K562 (cell line): Measurements from ENCODE around the gene POPDC2. TPM values are rescaled to one million over a fixed set of nuclear protein-coding genes. Genes with fewer than 3 reads are reported as not detected.

Experiments used
- FOXP1 ChIP-seq: sonication (generic); formaldehyde crosslinking; IDR thresholded peaks from 2 replicates; pipeline ENCODE4 v1.8.0; 2022; ENCODE audit warnings: mild to moderate bottlenecking, missing genetic modification reagents
- HDGF ChIP-seq: fragments of 450-650 bp; IDR thresholded peaks from 2 replicates; pipeline ENCODE4 v1.6.1; 2016
- KLF16 ChIP-seq: IDR thresholded peaks from 2 replicates; pipeline ENCODE4 v1.6.1; 2016; ENCODE audit warnings: antibody characterized with exemption
- MEF2A ChIP-seq: IDR thresholded peaks from 2 replicates; pipeline ENCODE4 v1.6.1; 2011; ENCODE audit warnings: low read depth, mild to moderate bottlenecking, low read length, moderate library complexity; ENCODE audit not compliant: control insufficient read depth
- MYBL2 ChIP-seq, 2 experiments: fragments of 450-650 bp in 1 of 2; sonication (generic) in 1 of 2; formaldehyde crosslinking in 1 of 2; IDR thresholded peaks; 2 replicates each; pipeline versions ENCODE4 v1.6.1 to v1.8.1; 2017 to 2022; ENCODE audit warnings: borderline replicate concordance in 1 of 2, inconsistent platforms in 1 of 2, low read depth in 1 of 2, mild to moderate bottlenecking in 1 of 2, missing genetic modification reagents in 1 of 2, moderate library complexity in 1 of 2
- MYNN ChIP-seq, 2 experiments: sonication (generic); formaldehyde crosslinking in 1 of 2; IDR thresholded peaks; 2 replicates each; pipeline versions ENCODE4 v1.5.0 to v1.6.1; 2016 to 2020; ENCODE audit warnings: antibody characterized with exemption in 1 of 2, missing genetic modification reagents in 1 of 2
- NCOA1 ChIP-seq: fragments of 450-650 bp; IDR thresholded peaks from 2 replicates; pipeline ENCODE4 v1.6.1; 2016; ENCODE audit warnings: low read depth
- RBM22 ChIP-seq: fragments of 200-400 bp; formaldehyde crosslinking; IDR thresholded peaks from 2 replicates; pipeline ENCODE4 v1.6.1; 2018; ENCODE audit warnings: low read length, low read depth; ENCODE audit not compliant: poor library complexity, severe bottlenecking
- SNIP1 ChIP-seq: fragments of 450-650 bp; IDR thresholded peaks from 2 replicates; pipeline ENCODE4 v1.7.1; 2017; ENCODE audit warnings: low read depth, mild to moderate bottlenecking
- TCF3 ChIP-seq: sonication (generic); formaldehyde crosslinking; IDR thresholded peaks from 2 replicates; pipeline ENCODE4 v1.4.0; 2020; ENCODE audit warnings: mild to moderate bottlenecking, missing genetic modification reagents
- ZNF589 ChIP-seq: fragments of 200-800 bp; sonication (Bioruptor generic); IDR thresholded peaks from 2 replicates; pipeline ENCODE4 v1.6.1; 2016; ENCODE audit warnings: low read depth, missing genetic modification characterization, missing compliant biosample characterization
- ZSCAN32 ChIP-seq: fragments of 450-650 bp; formaldehyde crosslinking; IDR thresholded peaks from 2 replicates; pipeline ENCODE4 v1.4.0; 2020; ENCODE audit warnings: mild to moderate bottlenecking, moderate library complexity
- ZZZ3 ChIP-seq: fragments of 450-650 bp; IDR thresholded peaks from 2 replicates; pipeline ENCODE4 v1.6.1; 2016; ENCODE audit warnings: antibody characterized with exemption, mild to moderate bottlenecking, moderate library complexity
- polyA plus RNA-seq, 8 experiments: library from polyadenylated mRNA; depleted of rRNA in 4 of 8; stranded (reverse) in 5 of 8; unstranded in 3 of 8; fragments of >200 nt; fragmentation: Nextera tagmentation in 2 of 8; fragmentation: Illumina TruSeq in 1 of 8; extraction: Ambion mirVana in 2 of 8; extraction: Trizol in 1 of 8; gene quantifications; 2 replicates each; pipeline versions ENCODE4 v1.2.1 to v1.2.3, GENCODE V29; 2011 to 2014; ENCODE audit warnings: inconsistent platforms in 1 of 8, missing spikeins in 1 of 8
- total RNA-seq, 7 experiments: library from RNA; depleted of rRNA in 6 of 7; stranded (reverse); fragments of >200 nt in 6 of 7; fragmentation: Illumina TruSeq in 2 of 7; extraction: Trizol in 2 of 7; gene quantifications; 2 replicates each; pipeline versions ENCODE4 v1.2.1 to v1.2.3, GENCODE V29; 2011 to 2021; ENCODE audit warnings: low replicate concordance in 1 of 7
- TF ChIP-seq, protein P1 (sequence below), 3 experiments: IDR thresholded peaks in 2 of 3; conservative IDR thresholded peaks in 1 of 3; 2 replicates each; pipeline ENCODE4 v1.5.1; 2011 to 2012; ENCODE audit warnings: low read length in 3 of 3, mild to moderate bottlenecking in 3 of 3, control low read depth in 2 of 3, improper control_type of control experiment in 1 of 3, inconsistent platforms in 1 of 3, low read depth in 1 of 3, mixed read lengths in 1 of 3, moderate library complexity in 1 of 3; ENCODE audit not compliant: insufficient read depth in 2 of 3
- TF ChIP-seq, protein P2 (sequence below): fragments of 450-650 bp; IDR thresholded peaks from 2 replicates; pipeline ENCODE4 v1.7.0; 2016; ENCODE audit warnings: borderline replicate concordance
- TF ChIP-seq, protein P3 (sequence below), 2 experiments: fragments of 450-650 bp in 1 of 2; IDR thresholded peaks; 2 replicates each; pipeline ENCODE4 v1.6.1; 2011 to 2017; ENCODE audit warnings: low read depth in 2 of 2, antibody characterized with exemption in 1 of 2, borderline replicate concordance in 1 of 2, low read length in 1 of 2, mild to moderate bottlenecking in 1 of 2, mixed read lengths in 1 of 2; ENCODE audit not compliant: control insufficient read depth in 1 of 2
- TF ChIP-seq, protein P4 (sequence below): fragments of 250-450 bp; sonication (Bioruptor Pico); IDR thresholded peaks from 2 replicates; pipeline ENCODE4 v1.5.0; 2020; ENCODE audit warnings: mild to moderate bottlenecking, borderline replicate concordance

POPDC2 gene
- total and polyA plus RNA-seq, 9 of the 15 experiments (the other 6 are each of a cell fraction or from before 2014, with no cell fraction given), result 0.08 to 0.32 (median 0.13) TPM; not detected in 4

DNA sequence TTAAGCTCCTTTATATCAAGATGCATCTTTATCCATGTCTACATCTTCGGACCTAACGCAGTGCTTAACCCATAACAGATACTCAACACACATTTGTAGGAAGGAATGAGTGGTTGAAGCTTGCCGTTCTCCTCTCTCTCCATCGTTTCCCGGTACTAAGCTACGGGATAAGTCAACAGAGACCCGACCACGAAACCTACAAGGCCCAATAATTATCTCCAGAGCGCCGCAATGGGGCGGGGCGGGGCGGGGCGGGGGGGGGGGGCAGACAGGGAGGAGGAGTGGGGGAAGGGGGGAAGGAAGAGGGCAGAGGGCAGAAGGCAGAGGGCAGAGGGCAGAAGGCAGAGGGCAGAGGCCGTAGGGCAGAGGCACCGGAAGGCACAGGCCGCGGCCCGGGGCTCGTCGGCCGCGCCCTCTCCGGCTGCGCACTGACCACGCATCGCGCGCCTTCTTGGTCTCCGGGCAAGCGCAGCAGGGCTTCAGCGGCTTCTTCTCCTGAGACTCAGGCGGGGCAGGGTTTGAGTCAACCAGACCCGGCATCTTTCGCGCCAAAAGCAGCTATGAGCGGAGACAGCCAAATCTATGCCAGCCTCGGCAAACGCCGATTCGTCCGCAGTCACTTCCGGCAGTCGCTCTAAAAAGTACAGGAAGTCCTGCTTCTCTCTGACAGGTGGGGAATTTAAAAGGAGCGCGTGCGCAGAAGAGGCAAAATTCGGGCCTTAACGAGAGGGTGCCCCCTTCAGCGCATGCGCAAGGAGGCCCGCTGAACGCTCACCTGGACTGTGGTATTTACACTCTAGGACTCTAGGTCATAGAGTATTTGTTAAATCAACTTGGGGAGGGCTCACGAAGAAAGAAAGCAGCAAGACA is 16.6 kb upstream of the POPDC2 start, which contains the start of gene COX17 (continued):
- TF ChIP-seq SNIP1, result no peak
- no peak for TF ChIP-seq KLF16
- TF ChIP-seq ZNF589 (CRISPR knock-in tag), result no peak; the same call in 1 of the 2 replicates
- TF ChIP-seq HDGF, result no peak
- no peak for TF ChIP-seq NCOA1
- no peak for TF ChIP-seq FOXP1 (CRISPR knock-in tag)
- no peak for TF ChIP-seq MEF2A
- TF ChIP-seq, protein P1, sequence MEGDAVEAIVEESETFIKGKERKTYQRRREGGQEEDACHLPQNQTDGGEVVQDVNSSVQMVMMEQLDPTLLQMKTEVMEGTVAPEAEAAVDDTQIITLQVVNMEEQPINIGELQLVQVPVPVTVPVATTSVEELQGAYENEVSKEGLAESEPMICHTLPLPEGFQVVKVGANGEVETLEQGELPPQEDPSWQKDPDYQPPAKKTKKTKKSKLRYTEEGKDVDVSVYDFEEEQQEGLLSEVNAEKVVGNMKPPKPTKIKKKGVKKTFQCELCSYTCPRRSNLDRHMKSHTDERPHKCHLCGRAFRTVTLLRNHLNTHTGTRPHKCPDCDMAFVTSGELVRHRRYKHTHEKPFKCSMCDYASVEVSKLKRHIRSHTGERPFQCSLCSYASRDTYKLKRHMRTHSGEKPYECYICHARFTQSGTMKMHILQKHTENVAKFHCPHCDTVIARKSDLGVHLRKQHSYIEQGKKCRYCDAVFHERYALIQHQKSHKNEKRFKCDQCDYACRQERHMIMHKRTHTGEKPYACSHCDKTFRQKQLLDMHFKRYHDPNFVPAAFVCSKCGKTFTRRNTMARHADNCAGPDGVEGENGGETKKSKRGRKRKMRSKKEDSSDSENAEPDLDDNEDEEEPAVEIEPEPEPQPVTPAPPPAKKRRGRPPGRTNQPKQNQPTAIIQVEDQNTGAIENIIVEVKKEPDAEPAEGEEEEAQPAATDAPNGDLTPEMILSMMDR (IDR thresholded peaks at IDR 0.05 in 2 of 3, conservative IDR thresholded peaks at IDR 0.05 in 1 of 3; ENCODE audit: insufficient read depth in 2 of 3, low read depth in 1 of 3, low read length in 3 of 3), result 0 out of 6 replicates have a peak, but pooled peaks of 1 of the 3 experiments have one; percentile 5
- TF ChIP-seq TCF3 (CRISPR knock-in tag), result 0 out of 2 replicates have a peak, but pooled peaks have one; percentile 12
- TF ChIP-seq, protein P2, sequence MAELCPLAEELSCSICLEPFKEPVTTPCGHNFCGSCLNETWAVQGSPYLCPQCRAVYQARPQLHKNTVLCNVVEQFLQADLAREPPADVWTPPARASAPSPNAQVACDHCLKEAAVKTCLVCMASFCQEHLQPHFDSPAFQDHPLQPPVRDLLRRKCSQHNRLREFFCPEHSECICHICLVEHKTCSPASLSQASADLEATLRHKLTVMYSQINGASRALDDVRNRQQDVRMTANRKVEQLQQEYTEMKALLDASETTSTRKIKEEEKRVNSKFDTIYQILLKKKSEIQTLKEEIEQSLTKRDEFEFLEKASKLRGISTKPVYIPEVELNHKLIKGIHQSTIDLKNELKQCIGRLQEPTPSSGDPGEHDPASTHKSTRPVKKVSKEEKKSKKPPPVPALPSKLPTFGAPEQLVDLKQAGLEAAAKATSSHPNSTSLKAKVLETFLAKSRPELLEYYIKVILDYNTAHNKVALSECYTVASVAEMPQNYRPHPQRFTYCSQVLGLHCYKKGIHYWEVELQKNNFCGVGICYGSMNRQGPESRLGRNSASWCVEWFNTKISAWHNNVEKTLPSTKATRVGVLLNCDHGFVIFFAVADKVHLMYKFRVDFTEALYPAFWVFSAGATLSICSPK, result no peak
- no peak for TF ChIP-seq RBM22
- TF ChIP-seq, protein P3, sequence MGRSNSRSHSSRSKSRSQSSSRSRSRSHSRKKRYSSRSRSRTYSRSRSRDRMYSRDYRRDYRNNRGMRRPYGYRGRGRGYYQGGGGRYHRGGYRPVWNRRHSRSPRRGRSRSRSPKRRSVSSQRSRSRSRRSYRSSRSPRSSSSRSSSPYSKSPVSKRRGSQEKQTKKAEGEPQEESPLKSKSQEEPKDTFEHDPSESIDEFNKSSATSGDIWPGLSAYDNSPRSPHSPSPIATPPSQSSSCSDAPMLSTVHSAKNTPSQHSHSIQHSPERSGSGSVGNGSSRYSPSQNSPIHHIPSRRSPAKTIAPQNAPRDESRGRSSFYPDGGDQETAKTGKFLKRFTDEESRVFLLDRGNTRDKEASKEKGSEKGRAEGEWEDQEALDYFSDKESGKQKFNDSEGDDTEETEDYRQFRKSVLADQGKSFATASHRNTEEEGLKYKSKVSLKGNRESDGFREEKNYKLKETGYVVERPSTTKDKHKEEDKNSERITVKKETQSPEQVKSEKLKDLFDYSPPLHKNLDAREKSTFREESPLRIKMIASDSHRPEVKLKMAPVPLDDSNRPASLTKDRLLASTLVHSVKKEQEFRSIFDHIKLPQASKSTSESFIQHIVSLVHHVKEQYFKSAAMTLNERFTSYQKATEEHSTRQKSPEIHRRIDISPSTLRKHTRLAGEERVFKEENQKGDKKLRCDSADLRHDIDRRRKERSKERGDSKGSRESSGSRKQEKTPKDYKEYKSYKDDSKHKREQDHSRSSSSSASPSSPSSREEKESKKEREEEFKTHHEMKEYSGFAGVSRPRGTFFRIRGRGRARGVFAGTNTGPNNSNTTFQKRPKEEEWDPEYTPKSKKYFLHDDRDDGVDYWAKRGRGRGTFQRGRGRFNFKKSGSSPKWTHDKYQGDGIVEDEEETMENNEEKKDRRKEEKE (IDR thresholded peaks at IDR 0.05; ENCODE audit: borderline replicate concordance in 1 of 2, control insufficient read depth in 1 of 2, low read depth in 2 of 2, low read length in 1 of 2), result no peak
- no peak for TF ChIP-seq MYNN (IDR thresholded peaks at IDR 0.05)
- no peak for TF ChIP-seq MYNN (CRISPR knock-in tag; IDR thresholded peaks at IDR 0.05)
- TF ChIP-seq, protein P4, sequence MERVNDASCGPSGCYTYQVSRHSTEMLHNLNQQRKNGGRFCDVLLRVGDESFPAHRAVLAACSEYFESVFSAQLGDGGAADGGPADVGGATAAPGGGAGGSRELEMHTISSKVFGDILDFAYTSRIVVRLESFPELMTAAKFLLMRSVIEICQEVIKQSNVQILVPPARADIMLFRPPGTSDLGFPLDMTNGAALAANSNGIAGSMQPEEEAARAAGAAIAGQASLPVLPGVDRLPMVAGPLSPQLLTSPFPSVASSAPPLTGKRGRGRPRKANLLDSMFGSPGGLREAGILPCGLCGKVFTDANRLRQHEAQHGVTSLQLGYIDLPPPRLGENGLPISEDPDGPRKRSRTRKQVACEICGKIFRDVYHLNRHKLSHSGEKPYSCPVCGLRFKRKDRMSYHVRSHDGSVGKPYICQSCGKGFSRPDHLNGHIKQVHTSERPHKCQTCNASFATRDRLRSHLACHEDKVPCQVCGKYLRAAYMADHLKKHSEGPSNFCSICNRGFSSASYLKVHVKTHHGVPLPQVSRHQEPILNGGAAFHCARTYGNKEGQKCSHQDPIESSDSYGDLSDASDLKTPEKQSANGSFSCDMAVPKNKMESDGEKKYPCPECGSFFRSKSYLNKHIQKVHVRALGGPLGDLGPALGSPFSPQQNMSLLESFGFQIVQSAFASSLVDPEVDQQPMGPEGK (CRISPR knock-in tag), result no peak
- no peak for TF ChIP-seq ZZZ3
- peak; percentile 86 for TF ChIP-seq MYBL2 (IDR thresholded peaks at IDR 0.05; ENCODE audit: low read depth)
- no peak for TF ChIP-seq MYBL2 (CRISPR knock-in tag; IDR thresholded peaks at IDR 0.05; ENCODE audit: borderline replicate concordance)
- TF ChIP-seq ZSCAN32, result no peak
